Measurements from ENCODE around the gene MYH9. TPM values are rescaled to one million over a fixed set of nuclear protein-coding genes. Genes with fewer than 3 reads are reported as not detected.

MYH9 gene
- total and polyA plus RNA-seq, 2 experiments from 2014 or later = 140 to 188 TPM

DNA sequence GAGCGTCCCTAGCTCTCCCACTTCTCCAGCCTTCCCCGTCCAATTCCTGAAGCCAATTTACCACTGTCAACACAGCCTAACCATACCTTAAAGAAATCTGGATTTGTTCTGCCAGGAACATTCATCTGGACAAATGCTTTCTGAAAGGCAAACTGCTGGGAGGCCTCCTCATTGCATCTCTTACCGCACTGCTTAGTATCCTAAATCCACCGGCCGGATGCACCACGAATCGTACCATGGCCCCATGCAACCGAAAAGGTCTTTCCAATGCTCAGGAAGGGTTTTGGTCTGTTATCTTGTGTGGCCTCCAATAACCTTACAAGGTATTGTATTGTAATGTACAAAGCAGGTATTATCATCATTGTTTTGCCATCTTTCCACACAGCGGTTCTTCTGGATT lies 57.6 kb downstream of the MYH9 start:
- WGBS (ENCODE audit: low lambda C conversion rate, missing lambda C conversion rate) = 93% methylated on average over 9 of the region's 9 CpGs
- no peaks in the 10 kb centered on the region for H3K36me3 ChIP-seq (replicated peaks; ENCODE audit: insufficient read depth, low read depth)
- no peaks in the 10 kb centered on the region for H3K9me2 ChIP-seq (replicated peaks; ENCODE audit: insufficient read depth)
- no peak overlapping the region for H3K4me3 ChIP-seq
- peaks cover 77% of the 10 kb centered on the region for H3K4me1 ChIP-seq (ENCODE audit: insufficient read depth)
- TF ChIP-seq EZH2 (IDR thresholded peaks at IDR 0.05; ENCODE audit: borderline replicate concordance) (no peak), EZH2phosphoT487 (IDR thresholded peaks at IDR 0.05; ENCODE audit: low read depth, severe bottlenecking, unreplicated experiment) (no peak)
- TF ChIP-seq, protein P1, sequence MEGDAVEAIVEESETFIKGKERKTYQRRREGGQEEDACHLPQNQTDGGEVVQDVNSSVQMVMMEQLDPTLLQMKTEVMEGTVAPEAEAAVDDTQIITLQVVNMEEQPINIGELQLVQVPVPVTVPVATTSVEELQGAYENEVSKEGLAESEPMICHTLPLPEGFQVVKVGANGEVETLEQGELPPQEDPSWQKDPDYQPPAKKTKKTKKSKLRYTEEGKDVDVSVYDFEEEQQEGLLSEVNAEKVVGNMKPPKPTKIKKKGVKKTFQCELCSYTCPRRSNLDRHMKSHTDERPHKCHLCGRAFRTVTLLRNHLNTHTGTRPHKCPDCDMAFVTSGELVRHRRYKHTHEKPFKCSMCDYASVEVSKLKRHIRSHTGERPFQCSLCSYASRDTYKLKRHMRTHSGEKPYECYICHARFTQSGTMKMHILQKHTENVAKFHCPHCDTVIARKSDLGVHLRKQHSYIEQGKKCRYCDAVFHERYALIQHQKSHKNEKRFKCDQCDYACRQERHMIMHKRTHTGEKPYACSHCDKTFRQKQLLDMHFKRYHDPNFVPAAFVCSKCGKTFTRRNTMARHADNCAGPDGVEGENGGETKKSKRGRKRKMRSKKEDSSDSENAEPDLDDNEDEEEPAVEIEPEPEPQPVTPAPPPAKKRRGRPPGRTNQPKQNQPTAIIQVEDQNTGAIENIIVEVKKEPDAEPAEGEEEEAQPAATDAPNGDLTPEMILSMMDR (IDR thresholded peaks at IDR 0.05; ENCODE audit: poor library complexity) = no peak
- H4K20me1 ChIP-seq (ENCODE audit: insufficient read depth, poor library complexity, severe bottlenecking) = peaks cover 6% of the 10 kb centered on the region
- H3K27ac ChIP-seq = peak overlapping the region; percentile 97
- peaks cover 89% of the 10 kb centered on the region for H3K79me2 ChIP-seq
- H2AFZ ChIP-seq = no peak overlapping the region
- peak overlapping the region; percentile 67 for H3K4me2 ChIP-seq
- H3K27me3 ChIP-seq = no peaks in the 10 kb centered on the region
- no peak for DNase-seq (ENCODE audit: low spot score)
- H3K9me3 ChIP-seq (ENCODE audit: low read depth) = no peaks in the 10 kb centered on the region

DNA sequence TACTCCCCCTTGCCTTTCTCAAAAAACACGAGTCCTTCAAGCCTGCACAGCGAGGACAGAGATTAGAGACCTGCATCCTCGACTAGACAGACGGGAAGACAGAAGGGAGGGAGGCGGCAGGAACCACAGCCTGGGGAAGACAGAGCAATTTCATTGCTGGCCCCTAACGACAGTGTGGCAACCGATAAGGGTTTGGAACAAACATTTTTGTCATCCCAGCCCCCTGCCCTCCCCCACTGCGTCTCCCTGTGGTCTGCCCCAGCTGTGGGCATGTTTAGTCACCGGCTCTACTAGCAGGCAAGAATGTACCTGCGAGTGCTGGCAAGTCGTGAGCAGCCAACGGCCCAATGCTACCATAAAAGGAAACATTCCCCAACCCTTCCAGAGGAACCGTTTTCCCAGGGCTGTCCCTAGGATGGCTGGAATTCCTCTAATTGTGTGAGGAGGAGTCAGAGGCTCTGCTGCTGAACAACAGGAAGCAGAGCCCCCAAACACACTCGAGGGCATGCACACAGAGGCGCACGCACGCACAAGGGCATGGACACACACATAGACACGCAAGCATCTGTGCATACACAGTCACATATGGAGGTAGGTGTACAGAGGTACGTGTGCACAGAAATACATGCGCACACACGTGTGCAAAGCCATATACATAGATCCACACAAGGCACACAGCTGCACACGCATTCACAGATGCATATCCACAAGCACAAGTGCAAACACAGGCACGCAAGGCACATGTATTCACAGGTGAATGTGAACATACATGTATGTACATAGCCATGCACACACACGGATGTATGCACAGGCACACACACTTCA lies 58.3 kb downstream of the MYH9 start:
- WGBS (ENCODE audit: low lambda C conversion rate, missing lambda C conversion rate) = 31% methylated on average over 24 of the region's 24 CpGs
- peaks cover 3% of the 10 kb centered on the region for H4K20me1 ChIP-seq (ENCODE audit: insufficient read depth, poor library complexity, severe bottlenecking)
- no peak overlapping the region for H3K4me3 ChIP-seq
- no peaks in the 10 kb centered on the region for H3K27me3 ChIP-seq
- H3K4me2 ChIP-seq = peak overlapping the region; percentile 67
- H3K79me2 ChIP-seq = peaks cover 89% of the 10 kb centered on the region
- DNase-seq (ENCODE audit: low spot score) = peak; percentile 78
- TF ChIP-seq EZH2 (IDR thresholded peaks at IDR 0.05; ENCODE audit: borderline replicate concordance) (no peak), EZH2phosphoT487 (IDR thresholded peaks at IDR 0.05; ENCODE audit: low read depth, severe bottlenecking, unreplicated experiment) (no peak)
- TF ChIP-seq, protein P1 (IDR thresholded peaks at IDR 0.05; ENCODE audit: poor library complexity) = no peak
- H3K4me1 ChIP-seq (ENCODE audit: insufficient read depth) = peaks cover 77% of the 10 kb centered on the region
- H2AFZ ChIP-seq = no peak overlapping the region
- peak overlapping the region; percentile 97 for H3K27ac ChIP-seq
- H3K36me3 ChIP-seq (replicated peaks; ENCODE audit: insufficient read depth, low read depth) = no peaks in the 10 kb centered on the region
- no peaks in the 10 kb centered on the region for H3K9me2 ChIP-seq (replicated peaks; ENCODE audit: insufficient read depth)
- H3K9me3 ChIP-seq (ENCODE audit: low read depth) = no peaks in the 10 kb centered on the region

DNA sequence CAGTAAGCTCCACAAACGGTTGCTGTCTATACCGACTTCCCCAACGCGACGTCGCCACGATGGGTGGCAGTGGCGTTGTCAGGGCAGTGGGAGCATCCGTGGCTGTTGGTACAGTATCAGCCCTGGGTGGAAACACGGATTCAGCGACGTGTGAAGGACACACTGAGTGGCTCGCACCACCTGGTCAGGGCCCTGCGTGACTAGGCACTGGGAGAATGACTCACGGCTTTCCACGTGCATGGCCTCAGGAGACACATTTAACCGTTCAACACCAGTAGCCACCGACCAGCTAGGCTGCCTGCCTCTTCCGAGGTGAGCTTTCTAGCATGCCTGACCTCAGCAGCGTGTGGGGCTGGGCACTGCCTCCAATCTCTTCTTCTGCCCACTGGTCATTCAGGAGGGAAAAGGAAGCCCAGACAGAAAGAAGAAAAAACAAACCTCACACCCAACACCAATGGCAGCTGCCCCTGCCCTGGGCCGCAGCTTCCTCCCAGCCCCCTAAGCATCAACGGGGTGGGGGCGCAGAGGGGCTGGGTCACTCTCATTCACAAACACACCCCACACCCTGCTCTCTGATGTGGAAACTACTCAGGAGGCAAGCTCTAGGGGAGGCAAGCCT lies 59.0 kb downstream of the MYH9 start:
- H3K36me3 ChIP-seq (replicated peaks; ENCODE audit: insufficient read depth, low read depth) = no peaks in the 10 kb centered on the region
- H3K79me2 ChIP-seq = peaks cover 83% of the 10 kb centered on the region
- peaks cover 74% of the 10 kb centered on the region for H3K4me1 ChIP-seq (ENCODE audit: insufficient read depth)
- no peaks in the 10 kb centered on the region for H3K9me2 ChIP-seq (replicated peaks; ENCODE audit: insufficient read depth)
- no peak overlapping the region for H3K4me3 ChIP-seq
- H3K4me2 ChIP-seq = peak overlapping the region; percentile 67
- TF ChIP-seq EZH2phosphoT487 (IDR thresholded peaks at IDR 0.05; ENCODE audit: low read depth, severe bottlenecking, unreplicated experiment) = no peak
- TF ChIP-seq, protein P1 (IDR thresholded peaks at IDR 0.05; ENCODE audit: poor library complexity) = no peak
- TF ChIP-seq EZH2 (IDR thresholded peaks at IDR 0.05; ENCODE audit: borderline replicate concordance) = no peak
- H3K9me3 ChIP-seq (ENCODE audit: low read depth) = no peaks in the 10 kb centered on the region
- H4K20me1 ChIP-seq (ENCODE audit: insufficient read depth, poor library complexity, severe bottlenecking) = peaks cover 3% of the 10 kb centered on the region
- peak overlapping the region; percentile 97 for H3K27ac ChIP-seq
- DNase-seq (ENCODE audit: low spot score) = peak; percentile 81
- no peaks in the 10 kb centered on the region for H3K27me3 ChIP-seq
- no peak overlapping the region for H2AFZ ChIP-seq
- WGBS (ENCODE audit: low lambda C conversion rate, missing lambda C conversion rate) = 58% methylated on average over 23 of the region's 23 CpGs

Measured in hepatocyte (in vitro differentiated cells).